Measurements from ENCODE around the gene OR1L4.

The OR1L4 gene

GRCh38 chr9:122723690-122724089, at the start of gene OR1L4:
TSS of gene OR1L4 (plus strand) at chr9:122723990. CDS start at chr9:122723990, 0 bp downstream.
- TF ChIP-seq CTCF (IDR thresholded peaks at IDR 0.05; ENCODE audit: insufficient read depth, low read length, poor library complexity, severe bottlenecking) = no peak
- DNase-seq (ENCODE audit: extremely low read depth, insufficient read length) = no peak

GRCh38 chr9:122684851-122685250, 38.9 kb upstream of the OR1L4 start:
- Histone ChIP-seq H3K4me3 (replicated peaks; ENCODE audit: low read depth, low read length) (no peak overlapping the region), H3K36me3 (ENCODE audit: control insufficient read depth, insufficient read depth, low read length) (no peaks in the 10 kb centered on the region), H3K27me3 (replicated peaks; ENCODE audit: control insufficient read depth, insufficient read depth, low read length) (no peaks in the 10 kb centered on the region)
- TF ChIP-seq CTCF (IDR thresholded peaks at IDR 0.05; ENCODE audit: insufficient read depth, low read length, poor library complexity, severe bottlenecking) = no peak
- no peak for DNase-seq (ENCODE audit: extremely low read depth, insufficient read length)

More at GRCh38 chr9:122723690-122724089, at the start of gene OR1L4:
- Histone ChIP-seq H3K36me3 (ENCODE audit: control insufficient read depth, insufficient read depth, low read length) (no peaks in the 10 kb centered on the region), H3K4me3 (replicated peaks; ENCODE audit: low read depth, low read length) (no peak within 1 kb of the TSS), H3K27me3 (replicated peaks; ENCODE audit: control insufficient read depth, insufficient read depth, low read length) (no peaks in the 10 kb centered on the region)

GRCh38 chr9:122695696-122696095, 28.1 kb upstream of the OR1L4 start:
- Histone ChIP-seq H3K27me3 (replicated peaks; ENCODE audit: control insufficient read depth, insufficient read depth, low read length) (no peaks in the 10 kb centered on the region), H3K36me3 (ENCODE audit: control insufficient read depth, insufficient read depth, low read length) (no peaks in the 10 kb centered on the region), H3K4me3 (replicated peaks; ENCODE audit: low read depth, low read length) (no peak overlapping the region)
- TF ChIP-seq CTCF (IDR thresholded peaks at IDR 0.05; ENCODE audit: insufficient read depth, low read length, poor library complexity, severe bottlenecking) = no peak
- DNase-seq (ENCODE audit: extremely low read depth, insufficient read length) = no peak

- no peaks in the 10 kb centered on the region for H3K36me3 ChIP-seq (ENCODE audit: control insufficient read depth, insufficient read depth, low read length)
- TF ChIP-seq CTCF (IDR thresholded peaks at IDR 0.05; ENCODE audit: insufficient read depth, low read length, poor library complexity, severe bottlenecking) = no peak
- H3K4me3 ChIP-seq (replicated peaks; ENCODE audit: low read depth, low read length) = no peak overlapping the region
- H3K27me3 ChIP-seq (replicated peaks; ENCODE audit: control insufficient read depth, insufficient read depth, low read length) = no peaks in the 10 kb centered on the region
- DNase-seq (ENCODE audit: extremely low read depth, insufficient read length) = no peak
Measured at GRCh38 chr9:122718038-122718437, 5.8 kb upstream of the OR1L4 start.

- no peak for TF ChIP-seq CTCF (IDR thresholded peaks at IDR 0.05; ENCODE audit: insufficient read depth, low read length, poor library complexity, severe bottlenecking)
- H3K36me3 ChIP-seq (ENCODE audit: control insufficient read depth, insufficient read depth, low read length) = no peaks in the 10 kb centered on the region
- no peak for DNase-seq (ENCODE audit: extremely low read depth, insufficient read length)
- no peak overlapping the region for H3K4me3 ChIP-seq (replicated peaks; ENCODE audit: low read depth, low read length)
- no peaks in the 10 kb centered on the region for H3K27me3 ChIP-seq (replicated peaks; ENCODE audit: control insufficient read depth, insufficient read depth, low read length)
Measured at GRCh38 chr9:122719218-122719617, 4.6 kb upstream of the OR1L4 start.

- TF ChIP-seq CTCF (IDR thresholded peaks at IDR 0.05; ENCODE audit: insufficient read depth, low read length, poor library complexity, severe bottlenecking) = no peak
- Histone ChIP-seq H3K27me3 (replicated peaks; ENCODE audit: control insufficient read depth, insufficient read depth, low read length) (no peaks in the 10 kb centered on the region), H3K4me3 (replicated peaks; ENCODE audit: low read depth, low read length) (no peak within 1 kb of the TSS), H3K36me3 (ENCODE audit: control insufficient read depth, insufficient read depth, low read length) (no peaks in the 10 kb centered on the region)
- DNase-seq (ENCODE audit: extremely low read depth, insufficient read length) = no peak
Measured at GRCh38 chr9:122742003-122742402, 18.2 kb downstream of the OR1L4 start, which contains the start of gene OR1L6. TSS of gene OR1L6 (plus strand) at chr9:122742303. CDS start at chr9:122749848, 7,545 bp downstream.
